Prostate gland (tissue), 2 donors: ENCODE data around the gene ITGB2.

Experiments
- POLR2AphosphoS5 ChIP-seq: sonication (generic); formaldehyde crosslinking; IDR thresholded peaks from one replicate; pipeline ENCODE4 v1.6.1; 2017; ENCODE audit warnings: antibody characterized with exemption
- TF ChIP-seq, protein P1 (sequence below), 4 experiments: fragments of 200-600 bp in 2 of 4; fragments of 450-650 bp in 2 of 4; sonication (generic) in 2 of 4; IDR thresholded peaks; 1 replicate in 3 of 4; 2 replicates in 1 of 4; pipeline ENCODE4 v1.5.1; 2016 to 2019; ENCODE audit warnings: antibody characterized with exemption in 4 of 4, mild to moderate bottlenecking in 2 of 4, moderate library complexity in 2 of 4

DNA sequence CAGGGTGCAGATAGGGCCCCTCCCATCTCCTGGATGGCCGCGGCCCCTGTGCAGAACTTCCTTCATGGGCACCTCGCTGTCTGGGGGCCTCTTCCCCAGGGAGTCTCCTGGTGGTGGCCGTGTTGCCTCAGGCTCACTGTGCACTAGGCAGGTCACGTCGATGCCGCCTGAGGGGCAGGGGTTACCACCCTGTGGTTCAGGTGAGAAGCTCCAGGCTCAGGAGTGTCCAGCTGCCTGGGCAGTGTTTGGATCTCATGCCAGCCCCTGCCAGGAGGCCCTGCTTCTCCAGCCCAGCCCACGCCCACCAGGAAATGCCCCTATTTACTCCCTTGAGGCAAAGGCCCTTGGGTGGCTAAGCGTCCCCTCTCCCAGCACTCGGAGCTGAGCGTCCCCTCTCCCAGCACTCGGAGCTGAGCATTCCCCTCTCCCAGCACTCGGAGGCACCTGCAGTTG is 2.1 kb downstream of the ITGB2 start:
- TF ChIP-seq, protein P1, sequence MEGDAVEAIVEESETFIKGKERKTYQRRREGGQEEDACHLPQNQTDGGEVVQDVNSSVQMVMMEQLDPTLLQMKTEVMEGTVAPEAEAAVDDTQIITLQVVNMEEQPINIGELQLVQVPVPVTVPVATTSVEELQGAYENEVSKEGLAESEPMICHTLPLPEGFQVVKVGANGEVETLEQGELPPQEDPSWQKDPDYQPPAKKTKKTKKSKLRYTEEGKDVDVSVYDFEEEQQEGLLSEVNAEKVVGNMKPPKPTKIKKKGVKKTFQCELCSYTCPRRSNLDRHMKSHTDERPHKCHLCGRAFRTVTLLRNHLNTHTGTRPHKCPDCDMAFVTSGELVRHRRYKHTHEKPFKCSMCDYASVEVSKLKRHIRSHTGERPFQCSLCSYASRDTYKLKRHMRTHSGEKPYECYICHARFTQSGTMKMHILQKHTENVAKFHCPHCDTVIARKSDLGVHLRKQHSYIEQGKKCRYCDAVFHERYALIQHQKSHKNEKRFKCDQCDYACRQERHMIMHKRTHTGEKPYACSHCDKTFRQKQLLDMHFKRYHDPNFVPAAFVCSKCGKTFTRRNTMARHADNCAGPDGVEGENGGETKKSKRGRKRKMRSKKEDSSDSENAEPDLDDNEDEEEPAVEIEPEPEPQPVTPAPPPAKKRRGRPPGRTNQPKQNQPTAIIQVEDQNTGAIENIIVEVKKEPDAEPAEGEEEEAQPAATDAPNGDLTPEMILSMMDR (IDR thresholded peaks at IDR 0.05), result no peak
- no peak for TF ChIP-seq POLR2AphosphoS5
